GM12878 (cell line): ENCODE measurements around the gene TEX22. TPM values are rescaled to one million over a fixed set of nuclear protein-coding genes. Genes with fewer than 3 reads are reported as not detected.

ENCODE experiments used
- ATAC-seq: fragments of 200-7000 bp; cut with Tn5 transposase; 3 replicates; pipeline ENCODE4 v1.9.1; 2020; ENCODE audit warnings: mild to moderate bottlenecking, moderate library complexity
- BruUV-seq: library from RNA; stranded (reverse); fragments of 400-500 nt; replicated peaks from 2 replicates; lab custom pipeline; 2021; lab: Mats Ljungman, UMichigan
- CTCF ChIA-PET: fragments of 300-600 bp; sonication (Branson Sonifier 250); formaldehyde crosslinking; extraction: SDS; loops from one replicate; lab custom pipeline; 2021; ENCODE audit warnings: inconsistent platforms; lab: Yijun Ruan, JAX
- POLR2A ChIA-PET: fragments of 350-600 bp; formaldehyde crosslinking; extraction: SDS; loops from one replicate; lab custom pipeline; 2021; ENCODE audit warnings: inconsistent platforms; lab: Charles Lee
- RAD21 ChIA-PET: fragments of 300-600 bp; sonication (Branson Sonifier 250); formaldehyde crosslinking; loops from one replicate; lab custom pipeline; 2023; ENCODE audit warnings: antibody characterized with exemption; ENCODE audit not compliant: unreplicated experiment; lab: Charles Lee
- SMC1A ChIA-PET: fragments of 300-600 bp; sonication (Branson Sonifier 250); formaldehyde crosslinking; loops from one replicate; lab custom pipeline; 2023; ENCODE audit not compliant: unreplicated experiment, uncharacterized antibody; lab: Charles Lee
- DNase-seq: peaks from one replicate; pipeline ENCODE4 v3.0.0-alpha.2; 2011; ENCODE audit warnings: low read depth, low spot score
- FAIRE-seq: peaks from 3 replicates; lab custom pipeline; 2011; peaks lifted over from hg19 to GRCh38; lab: Jason Lieb, UNC
- H2AFZ ChIP-seq: 2 replicates; pipeline ENCODE4 v1.6.0; 2011; ENCODE audit warnings: low read depth, low read length, control low read depth; ENCODE audit not compliant: control insufficient read depth
- H3K27ac ChIP-seq: 2 replicates; pipeline ENCODE4 v1.5.1; 2011; ENCODE audit warnings: control low read depth; ENCODE audit not compliant: control insufficient read depth, insufficient read depth
- H3K27me3 ChIP-seq, 2 experiments: replicated peaks in 1 of 2; 2 replicates each; pipeline versions ENCODE4 v1.6.0 to v1.6.1; 2011; ENCODE audit warnings: low read length in 1 of 2; ENCODE audit not compliant: control insufficient read depth in 2 of 2, insufficient read depth in 2 of 2
- H3K36me3 ChIP-seq, 2 experiments: 2 replicates each; pipeline ENCODE4 v1.5.1; 2011; ENCODE audit warnings: low read length in 1 of 2; ENCODE audit not compliant: control insufficient read depth in 2 of 2, insufficient read depth in 2 of 2
- H3K4me1 ChIP-seq: 2 replicates; pipeline ENCODE4 v1.6.1; 2011; ENCODE audit warnings: mild to moderate bottlenecking, low read length, moderate library complexity, mixed read lengths; ENCODE audit not compliant: control insufficient read depth, insufficient read depth
- H3K4me2 ChIP-seq: 2 replicates; pipeline ENCODE4 v1.6.0; 2011; ENCODE audit warnings: control low read depth; ENCODE audit not compliant: control insufficient read depth, insufficient read depth
- H3K4me3 ChIP-seq: fragments of 200-600 bp; sonication (generic); 2 replicates; pipeline ENCODE4 v1.5.1; 2016
- H3K79me2 ChIP-seq: 2 replicates; pipeline ENCODE4 v1.6.0; 2011; ENCODE audit warnings: low read length; ENCODE audit not compliant: control insufficient read depth, insufficient read depth
- H3K9ac ChIP-seq: 2 replicates; pipeline ENCODE4 v1.8.0; 2011; ENCODE audit warnings: low read length, control low read depth, mixed read lengths; ENCODE audit not compliant: control insufficient read depth, insufficient read depth
- H3K9me3 ChIP-seq: replicated peaks from 3 replicates; pipeline ENCODE4 v1.5.1; 2011; ENCODE audit warnings: mild to moderate bottlenecking, low read length; ENCODE audit not compliant: control insufficient read depth, insufficient read depth
- H4K20me1 ChIP-seq: 2 replicates; pipeline ENCODE4 v1.6.0; 2011; ENCODE audit not compliant: control insufficient read depth, insufficient read depth
- ASH2L ChIP-seq: fragments of 300-600, 200-600 bp; sonication (generic); IDR thresholded peaks from 2 replicates; pipeline ENCODE4 v1.6.1; 2017; ENCODE audit warnings: low read depth, mild to moderate bottlenecking, borderline replicate concordance
- HCFC1 ChIP-seq: fragments of 150-350 bp; IDR thresholded peaks from 2 replicates; pipeline ENCODE4 v1.6.1; 2014; ENCODE audit warnings: low read length
- MTA3 ChIP-seq: IDR thresholded peaks from 2 replicates; pipeline ENCODE4 v1.6.1; 2012; ENCODE audit warnings: low read length, inconsistent platforms, borderline replicate concordance
- NR2C2 ChIP-seq: IDR thresholded peaks from 2 replicates; pipeline ENCODE4 v1.6.1; 2011; ENCODE audit warnings: borderline replicate concordance, low read depth; ENCODE audit not compliant: control insufficient read depth, insufficient read length
- NR2F1 ChIP-seq: fragments of 450-650 bp; conservative IDR thresholded peaks from 2 replicates; pipeline ENCODE4 v1.6.1; 2017; ENCODE audit warnings: mild to moderate bottlenecking
- TCF3 ChIP-seq: IDR thresholded peaks from 2 replicates; pipeline ENCODE4 v1.6.1; 2012; ENCODE audit warnings: low read depth, mild to moderate bottlenecking, low read length, borderline replicate concordance; ENCODE audit not compliant: insufficient read depth
- WGBS: methylation state at CpG from one replicate; pipeline ENCODE4 v1.1.6; 2016; ENCODE audit warnings: low lambda C conversion rate; ENCODE audit not compliant: insufficient replicate concordance, insufficient coverage; ENCODE audit errors: missing lambda C conversion rate; 5-methylcytosine and 5-hydroxymethylcytosine counted together
- in situ Hi-C: fragments of 300-500 bp; cut with MboI; formaldehyde crosslinking; loops from 9 replicates; pipeline ENCODE4 v1.14.3; 2018; ENCODE audit warnings: mixed read lengths
- intact Hi-C: fragments of 100-400 bp; cut with micrococcal nuclease; formaldehyde crosslinking; loops from one replicate; pipeline ENCODE4 v1.14.2; 2022; ENCODE audit not compliant: unreplicated experiment
- polyA plus RNA-seq, 11 experiments: library from polyadenylated mRNA; depleted of rRNA in 4 of 11; unstranded in 6 of 11; stranded (reverse) in 5 of 11; fragments of >200 nt; fragmentation: Nextera tagmentation in 4 of 11; fragmentation: Illumina TruSeq in 1 of 11; extraction: Ambion mirVana in 4 of 11; extraction: Trizol in 1 of 11; gene quantifications; 1 replicate in 1 of 11; 2 replicates in 10 of 11; pipeline versions ENCODE4 v1.2.1 to v1.2.3, GENCODE V29; 2011 to 2016; ENCODE audit warnings: inconsistent platforms in 2 of 11, missing spikeins in 2 of 11, low read depth in 1 of 11
- total RNA-seq, 4 experiments: library from RNA; depleted of rRNA in 3 of 4; stranded (reverse); fragments of >200 nt in 3 of 4; fragmentation: Illumina TruSeq in 1 of 4; extraction: Trizol in 1 of 4; gene quantifications; 2 replicates each; pipeline versions ENCODE4 v1.2.1 to v1.2.3, GENCODE V29; 2013 to 2021
- TF ChIP-seq, protein P1 (sequence below): IDR thresholded peaks from 2 replicates; pipeline ENCODE4 v1.6.1; 2012; ENCODE audit warnings: mild to moderate bottlenecking, low read depth, low read length

The TEX22 gene
- total and polyA plus RNA-seq, 10 of the 15 experiments (the other 5 are each of a cell fraction or from before 2014, with no cell fraction given), result 0.02 to 4.0 (median 0.63) TPM; not detected in 1

DNA sequence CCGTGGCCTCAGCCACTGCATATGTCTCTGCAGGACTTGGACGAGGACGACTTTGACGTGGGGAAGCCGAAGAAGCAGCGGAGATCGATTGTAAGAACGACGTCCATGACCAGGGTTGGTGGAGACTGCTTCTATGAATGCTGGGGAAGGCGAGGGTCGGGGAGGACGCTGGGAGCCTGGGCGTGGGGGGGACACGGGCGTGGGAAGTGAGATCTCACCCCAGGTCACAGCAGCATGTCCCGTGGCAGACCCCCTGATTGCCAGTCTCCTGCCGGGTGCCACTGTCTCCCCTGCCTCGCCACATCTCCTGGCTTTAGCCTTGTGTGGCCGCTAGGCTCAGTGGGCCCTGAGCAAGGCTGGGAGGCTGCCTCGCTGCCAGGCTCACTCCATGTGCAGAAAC, 29.9 kb upstream of the TEX22 start:
- 66% methylated on average over 17 of the region's 20 CpGs for WGBS
- no TSS peak for BruUV-seq
- Histone ChIP-seq H3K79me2 (no peaks in the 10 kb centered on the region), H3K9ac (no peak overlapping the region), H3K4me2 (no peak overlapping the region), H3K9me3 (no peaks in the 10 kb centered on the region), H4K20me1 (no peaks in the 10 kb centered on the region; the same call in 1 of the 2 replicates), H3K4me1 (no peaks in the 10 kb centered on the region), H3K36me3 (peaks cover 0 to 1% of the 10 kb centered on the region in 2 experiments; a peak in 1 of 4 replicates)
- RAD21 ChIA-PET, result no interaction called here
- POLR2A ChIA-PET, result no interaction called here
- SMC1A ChIA-PET, result no interaction called here
- no peak for FAIRE-seq
- TF ChIP-seq TCF3 (no peak), MTA3 (no peak), NR2F1 (no peak), ASH2L (no peak), NR2C2 (no peak), HCFC1 (no peak)
- TF ChIP-seq, protein P1, sequence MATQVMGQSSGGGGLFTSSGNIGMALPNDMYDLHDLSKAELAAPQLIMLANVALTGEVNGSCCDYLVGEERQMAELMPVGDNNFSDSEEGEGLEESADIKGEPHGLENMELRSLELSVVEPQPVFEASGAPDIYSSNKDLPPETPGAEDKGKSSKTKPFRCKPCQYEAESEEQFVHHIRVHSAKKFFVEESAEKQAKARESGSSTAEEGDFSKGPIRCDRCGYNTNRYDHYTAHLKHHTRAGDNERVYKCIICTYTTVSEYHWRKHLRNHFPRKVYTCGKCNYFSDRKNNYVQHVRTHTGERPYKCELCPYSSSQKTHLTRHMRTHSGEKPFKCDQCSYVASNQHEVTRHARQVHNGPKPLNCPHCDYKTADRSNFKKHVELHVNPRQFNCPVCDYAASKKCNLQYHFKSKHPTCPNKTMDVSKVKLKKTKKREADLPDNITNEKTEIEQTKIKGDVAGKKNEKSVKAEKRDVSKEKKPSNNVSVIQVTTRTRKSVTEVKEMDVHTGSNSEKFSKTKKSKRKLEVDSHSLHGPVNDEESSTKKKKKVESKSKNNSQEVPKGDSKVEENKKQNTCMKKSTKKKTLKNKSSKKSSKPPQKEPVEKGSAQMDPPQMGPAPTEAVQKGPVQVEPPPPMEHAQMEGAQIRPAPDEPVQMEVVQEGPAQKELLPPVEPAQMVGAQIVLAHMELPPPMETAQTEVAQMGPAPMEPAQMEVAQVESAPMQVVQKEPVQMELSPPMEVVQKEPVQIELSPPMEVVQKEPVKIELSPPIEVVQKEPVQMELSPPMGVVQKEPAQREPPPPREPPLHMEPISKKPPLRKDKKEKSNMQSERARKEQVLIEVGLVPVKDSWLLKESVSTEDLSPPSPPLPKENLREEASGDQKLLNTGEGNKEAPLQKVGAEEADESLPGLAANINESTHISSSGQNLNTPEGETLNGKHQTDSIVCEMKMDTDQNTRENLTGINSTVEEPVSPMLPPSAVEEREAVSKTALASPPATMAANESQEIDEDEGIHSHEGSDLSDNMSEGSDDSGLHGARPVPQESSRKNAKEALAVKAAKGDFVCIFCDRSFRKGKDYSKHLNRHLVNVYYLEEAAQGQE, result no peak
- TF ChIP-seq, all 136 proteins: peak for 0
- Histone ChIP-seq H3K4me3 (no peak overlapping the region), H3K27me3 (no peaks in the 10 kb centered on the region), H2AFZ (no peak overlapping the region), H3K27ac (no peak overlapping the region)
- DNase-seq (no peak), ATAC-seq (no peak)
- CTCF ChIA-PET, result interaction anchor here (2.1 kb wide), 1 partner anchor 122 kb away, joined by 8 read pairs; no protein-coding TSS in a partner anchor
- in situ Hi-C loops (no loop called here), intact Hi-C loops (no loop called here)
